Heart right ventricle (tissue), 16 donors: Measurements from ENCODE around the gene AMZ1. TPM values are rescaled to one million over a fixed set of nuclear protein-coding genes. Genes with fewer than 3 reads are reported as not detected.
A peak's percentile ranks its signal among the peaks of the same experiment; 100 is the strongest.

Experiments used
- ATAC-seq, 8 donors: fragments of 200-7000 bp; cut with Tn5 transposase; one replicate each; pipeline ENCODE4 v1.9.1; 2020; ENCODE audit warnings: mild to moderate bottlenecking in 8 of 8, moderate library complexity in 8 of 8, moderate number of reproducible peaks in 1 of 8
- DNase-seq, 2 donors: peaks; one replicate each; pipeline ENCODE4 v3.0.0-alpha.2; 2020
- H3K27ac ChIP-seq, 10 donors: fragments of 200-600 bp; sonication (generic) in 2 of 10; one replicate each; pipeline versions ENCODE4 v1.5.0 to v1.8.0; 2020 to 2022; ENCODE audit warnings: mild to moderate bottlenecking in 3 of 10
- H3K27me3 ChIP-seq, 7 donors: fragments of 200-600 bp; one replicate each; pipeline ENCODE4 v1.8.0; 2021 to 2022; ENCODE audit warnings: mild to moderate bottlenecking in 2 of 7
- H3K36me3 ChIP-seq, 9 donors: fragments of 200-600 bp; sonication (generic) in 1 of 9; one replicate each; pipeline versions ENCODE4 v1.5.0 to v1.8.0; 2020 to 2022; ENCODE audit warnings: mild to moderate bottlenecking in 2 of 9
- H3K4me1 ChIP-seq, 9 donors: fragments of 200-600 bp; sonication (generic) in 1 of 9; one replicate each; pipeline versions ENCODE4 v1.5.0 to v1.8.0; 2020 to 2022; ENCODE audit warnings: mild to moderate bottlenecking in 4 of 9
- H3K4me3 ChIP-seq, 10 donors: fragments of 200-600 bp; sonication (generic) in 2 of 10; one replicate each; pipeline versions ENCODE4 v1.5.0 to v1.8.0; 2020 to 2022; ENCODE audit warnings: mild to moderate bottlenecking in 7 of 10, moderate library complexity in 2 of 10
- H3K9me3 ChIP-seq, 11 donors: fragments of 200-600 bp in 10 of 11; sonication (generic) in 2 of 11; one replicate each; pipeline versions ENCODE4 v1.5.0 to v1.8.0; 2013 to 2022; ENCODE audit warnings: mild to moderate bottlenecking in 2 of 11, control low read depth in 1 of 11, moderate library complexity in 1 of 11
- WGBS, 2 donors: extraction: QIAGEN DNeasy Blood & Tissue Kit; methylation state at CpG; one replicate each; pipeline ENCODE4 v1.1.7; 2013; ENCODE audit warnings: inconsistent platforms in 1 of 2; 5-methylcytosine and 5-hydroxymethylcytosine counted together
- intact Hi-C, 10 donors: fragments of 100-400 bp; cut with DNase I; formaldehyde crosslinking; loops; one replicate each; pipeline versions ENCODE4 v1.11.1 to v1.14.2; 2022
- polyA plus RNA-seq, 2 donors: library from polyadenylated mRNA; stranded (reverse); fragments of 200-250 nt; gene quantifications; one replicate each; pipeline ENCODE4 v1.2.3, GENCODE V29; 2013
- total RNA-seq, 10 donors: library from RNA; stranded (reverse); fragmentation: NEBNext Ultra II Directional in 3 of 10; extraction: Animal tissue kit (Norgen Biotek cat#: 25700) in 3 of 10; gene quantifications; one replicate each; pipeline versions ENCODE4 v1.2.1 to v1.2.4, GENCODE V29; 2021 to 2023
- TF ChIP-seq, protein P1 (sequence below), 9 donors: fragments of 200-600 bp; sonication (generic) in 2 of 9; IDR thresholded peaks; one replicate each; pipeline versions ENCODE4 v1.5.0 to v1.8.0; 2021 to 2022; ENCODE audit warnings: antibody characterized with exemption in 9 of 9, mild to moderate bottlenecking in 5 of 9, moderate library complexity in 1 of 9
- donor health status: Arrhythmogenic right ventricular cardiomyopathy.
- donor health status: ischemic (EF 13 %, LVEDD 7.1; RV severe dilation, severe dysfunction).
- donor health status: healthy with polysubstance abuse.
- donor health status: DM: no; HTN: yes; CAD: no.
- donor health status: DM: no; HTN: no; CAD: no.
- donor health status: ischemic (EF 25% LVEDD 6.9; RV normal size, moderate dysfunction).
- donor health status: ischemic (EF 25% LVEDD 5.7; RV mildly dilated, moderate dysfunction).
- donor health status: healthy.
- donor health status: DM: yes; HTN: yes; CAD: no.
- donor health status: Ischemic cardiomyopathy.
- donor health status: ischemic (EF 35%, LVEDD 5.7; RV mildly dilated, moderate dysfunction).
- donor health status: nonischemic (EF 11% LVEDD 7.7; RV severe dilation, severe dysfunction).
- donor health status: DM: yes; HTN: yes; CAD: no.
- donor health status: PGD.
- donor health status: ischemic (EF 29% LVEDD 5.4; RV normal size, mild dysfunction).
- donor health status: nonischemic (EF 23%, LVEDD 6.1; RV moderate dilation, normal function).

Gene AMZ1
- total and polyA plus RNA-seq, 12 donors = 0.04 to 0.11 (median 0.07) TPM; not detected in 4

DNA sequence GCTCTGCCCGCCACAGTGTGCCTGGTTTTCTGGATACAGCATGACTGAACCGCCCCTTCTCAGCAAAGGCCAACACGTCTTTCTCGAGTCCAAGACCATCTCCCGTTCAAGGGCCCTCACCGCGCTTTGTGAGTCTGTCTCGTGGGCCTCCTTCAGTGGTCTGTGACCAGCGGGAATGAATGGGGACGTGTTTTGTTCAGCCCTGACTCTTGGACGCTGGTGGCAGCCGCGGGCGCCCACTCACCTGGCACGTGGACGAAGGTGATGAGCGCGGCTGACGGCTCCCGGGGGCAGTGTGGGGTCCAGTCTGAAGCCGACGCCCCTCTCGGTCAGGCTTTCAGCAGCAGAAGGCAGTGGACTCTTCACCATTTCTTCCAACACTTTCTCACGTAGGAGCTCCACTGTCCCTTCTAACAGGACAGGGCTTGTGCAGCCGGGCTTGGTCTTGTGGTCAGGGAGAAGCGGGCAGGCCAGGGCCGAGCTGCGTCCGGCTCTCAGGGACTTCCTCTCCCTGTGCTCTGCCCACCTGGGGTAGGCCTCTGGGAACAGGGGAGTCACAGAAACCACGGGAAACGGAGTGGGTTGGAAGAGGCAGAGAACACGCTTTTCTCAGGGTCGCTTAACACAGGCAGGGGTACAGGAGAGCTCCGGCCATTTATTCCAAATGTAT is 30.4 kb downstream of the AMZ1 start:
- WGBS, 2 donors = 93 to 95% methylated on average over 34 of the region's 34 CpGs
- H3K4me1 ChIP-seq = peaks cover 7 to 46% (median 33%) of the 10 kb centered on the region in 9 donors
- peak overlapping the region in 2 of 10 donors; percentile 29 for H3K27ac ChIP-seq
- intact Hi-C loops = no loop called here
- no peaks in the 10 kb centered on the region for H3K27me3 ChIP-seq
- DNase-seq (no peak), ATAC-seq (no peak)
- H3K9me3 ChIP-seq = peaks cover 0 to 6% (median 0%) of the 10 kb centered on the region in 11 donors
- H3K4me3 ChIP-seq = no peak overlapping the region
- H3K36me3 ChIP-seq = peaks cover 0 to 57% (median 3%) of the 10 kb centered on the region in 9 donors
- TF ChIP-seq, protein P1, sequence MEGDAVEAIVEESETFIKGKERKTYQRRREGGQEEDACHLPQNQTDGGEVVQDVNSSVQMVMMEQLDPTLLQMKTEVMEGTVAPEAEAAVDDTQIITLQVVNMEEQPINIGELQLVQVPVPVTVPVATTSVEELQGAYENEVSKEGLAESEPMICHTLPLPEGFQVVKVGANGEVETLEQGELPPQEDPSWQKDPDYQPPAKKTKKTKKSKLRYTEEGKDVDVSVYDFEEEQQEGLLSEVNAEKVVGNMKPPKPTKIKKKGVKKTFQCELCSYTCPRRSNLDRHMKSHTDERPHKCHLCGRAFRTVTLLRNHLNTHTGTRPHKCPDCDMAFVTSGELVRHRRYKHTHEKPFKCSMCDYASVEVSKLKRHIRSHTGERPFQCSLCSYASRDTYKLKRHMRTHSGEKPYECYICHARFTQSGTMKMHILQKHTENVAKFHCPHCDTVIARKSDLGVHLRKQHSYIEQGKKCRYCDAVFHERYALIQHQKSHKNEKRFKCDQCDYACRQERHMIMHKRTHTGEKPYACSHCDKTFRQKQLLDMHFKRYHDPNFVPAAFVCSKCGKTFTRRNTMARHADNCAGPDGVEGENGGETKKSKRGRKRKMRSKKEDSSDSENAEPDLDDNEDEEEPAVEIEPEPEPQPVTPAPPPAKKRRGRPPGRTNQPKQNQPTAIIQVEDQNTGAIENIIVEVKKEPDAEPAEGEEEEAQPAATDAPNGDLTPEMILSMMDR (IDR thresholded peaks at IDR 0.05) = no peak

DNA sequence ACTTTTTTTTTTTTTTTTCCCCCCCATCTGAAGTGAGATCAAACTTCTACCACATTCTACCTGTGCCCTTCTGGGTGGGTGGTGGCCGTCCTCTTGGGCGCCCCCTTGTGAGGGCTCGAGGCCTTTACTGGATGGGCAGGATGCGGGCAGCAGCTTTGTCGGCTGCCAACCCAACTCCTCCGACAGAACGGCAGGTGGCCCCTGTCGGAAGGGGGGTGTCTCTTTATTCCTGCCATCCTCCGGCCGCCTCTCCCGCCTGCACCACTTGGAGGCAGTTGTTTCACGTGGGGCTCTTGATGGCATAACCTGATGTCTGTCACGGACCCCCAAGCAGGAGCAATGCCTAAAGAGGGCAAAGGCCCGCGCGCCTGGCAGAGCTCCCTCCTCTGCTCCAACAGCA is 31.0 kb downstream of the AMZ1 start:
- ATAC-seq (no peak), DNase-seq (no peak)
- TF ChIP-seq, protein P1 (IDR thresholded peaks at IDR 0.05) = peak in 7 of 9 donors; percentile 11 to 56 (median 36)
- Histone ChIP-seq H3K27ac (no peak overlapping the region), H3K9me3 (peaks cover 0 to 6% (median 0%) of the 10 kb centered on the region in 11 donors), H3K27me3 (no peaks in the 10 kb centered on the region), H3K4me1 (peaks cover 7 to 41% (median 28%) of the 10 kb centered on the region in 9 donors), H3K36me3 (peaks cover 0 to 61% (median 3%) of the 10 kb centered on the region in 9 donors), H3K4me3 (no peak overlapping the region)
- intact Hi-C loops = no loop called here
- 84 to 87% methylated on average over 16 of the region's 16 CpGs for WGBS, 2 donors

DNA sequence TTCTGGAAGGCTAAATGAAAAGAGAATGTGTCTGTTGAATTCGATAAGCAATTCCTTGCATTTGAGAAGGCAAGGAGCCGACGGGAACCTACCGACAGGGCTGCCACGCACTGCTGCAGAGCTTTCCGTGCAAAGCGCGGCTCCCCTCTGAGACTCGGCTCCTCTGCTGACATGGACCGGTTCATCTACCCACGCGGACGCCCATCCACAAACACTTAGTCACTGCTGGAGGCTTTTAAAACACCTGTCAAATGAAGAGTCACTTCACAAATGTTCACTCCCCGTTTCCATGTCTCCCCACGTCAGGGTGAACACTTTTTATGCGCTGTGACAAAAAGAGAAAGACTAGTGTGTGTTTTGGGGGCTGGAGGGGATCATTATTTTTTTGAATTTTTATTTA is 32.0 kb downstream of the AMZ1 start:
- Histone ChIP-seq H3K4me3 (no peak overlapping the region), H3K27me3 (no peaks in the 10 kb centered on the region), H3K27ac (no peak overlapping the region), H3K9me3 (no peaks in the 10 kb centered on the region), H3K4me1 (peaks cover 7 to 37% (median 28%) of the 10 kb centered on the region in 9 donors), H3K36me3 (peaks cover 0 to 66% (median 3%) of the 10 kb centered on the region in 9 donors)
- no peak for DNase-seq
- intact Hi-C loops = loop anchor here in 1 of 10 donors (10.0 kb wide), 1 partner anchor 85 kb away; no protein-coding TSS in a partner anchor
- TF ChIP-seq, protein P1 (IDR thresholded peaks at IDR 0.05) = no peak
- WGBS, 2 donors = 95 to 96% methylated on average over 16 of the region's 16 CpGs
- no peak for ATAC-seq

- H3K4me3 ChIP-seq = no peak overlapping the region
- H3K27ac ChIP-seq = no peak overlapping the region
- no peaks in the 10 kb centered on the region for H3K9me3 ChIP-seq
- H3K36me3 ChIP-seq = peaks cover 0 to 80% (median 7%) of the 10 kb centered on the region in 9 donors
- peaks cover 6 to 21% (median 12%) of the 10 kb centered on the region in 9 donors for H3K4me1 ChIP-seq
- intact Hi-C loops = loop anchor here in 1 of 10 donors (10.0 kb wide), 1 partner anchor 83 kb away; no protein-coding TSS in a partner anchor
- ATAC-seq (no peak), DNase-seq (no peak)
- TF ChIP-seq, protein P1 (IDR thresholded peaks at IDR 0.05) = no peak
- 95% methylated on average over 19 of the region's 19 CpGs for WGBS, 2 donors
- no peaks in the 10 kb centered on the region for H3K27me3 ChIP-seq
These were observed 33.8 kb downstream of the AMZ1 start for GRCh38 chr7:2721842-2722241.
